ENCODE data around the gene UFL1.

Gene UFL1

GRCh38 chr6:96509281-96509680, 12.3 kb upstream of the UFL1 start:
- FAIRE-seq (no peak), DNase-seq (ENCODE audit: insufficient read length, low spot score) (no peak)
- no peak for TF ChIP-seq CTCF (IDR thresholded peaks at IDR 0.05; ENCODE audit: insufficient read depth, missing control alignments)

- FAIRE-seq (peak; percentile 32), DNase-seq (ENCODE audit: insufficient read length, low spot score) (no peak)
- no peak for TF ChIP-seq CTCF (IDR thresholded peaks at IDR 0.05; ENCODE audit: insufficient read depth, missing control alignments)
Measured at GRCh38 chr6:96520171-96521115, 1.2 kb upstream of the UFL1 start.

GRCh38 chr6:96521306-96521643, 331 bp upstream of the UFL1 start:
- DNase-seq (ENCODE audit: insufficient read length, low spot score) (no peak), FAIRE-seq (no peak)
- TF ChIP-seq CTCF (IDR thresholded peaks at IDR 0.05; ENCODE audit: insufficient read depth, missing control alignments) = no peak

- no peak for TF ChIP-seq CTCF (IDR thresholded peaks at IDR 0.05; ENCODE audit: insufficient read depth, missing control alignments)
- DNase-seq (ENCODE audit: insufficient read length, low spot score) (no peak), FAIRE-seq (no peak)
Measured at GRCh38 chr6:96522465-96523009, 931 bp downstream of the UFL1 start.

GRCh38 chr6:96528193-96528592, 6.6 kb downstream of the UFL1 start:
- FAIRE-seq (no peak), DNase-seq (ENCODE audit: insufficient read length, low spot score) (no peak)
- TF ChIP-seq CTCF (IDR thresholded peaks at IDR 0.05; ENCODE audit: insufficient read depth, missing control alignments) = no peak

GRCh38 chr6:96532399-96532798, 10.8 kb downstream of the UFL1 start:
- TF ChIP-seq CTCF (IDR thresholded peaks at IDR 0.05; ENCODE audit: insufficient read depth, missing control alignments) = no peak
- FAIRE-seq (peak; percentile 41), DNase-seq (ENCODE audit: insufficient read length, low spot score) (no peak)

GRCh38 chr6:96537726-96538125, 16.1 kb downstream of the UFL1 start:
- FAIRE-seq (peak; percentile 73), DNase-seq (ENCODE audit: insufficient read length, low spot score) (no peak)
- no peak for TF ChIP-seq CTCF (IDR thresholded peaks at IDR 0.05; ENCODE audit: insufficient read depth, missing control alignments)
